ENCODE measurements around the gene PAPPA.

The PAPPA gene

DNA sequence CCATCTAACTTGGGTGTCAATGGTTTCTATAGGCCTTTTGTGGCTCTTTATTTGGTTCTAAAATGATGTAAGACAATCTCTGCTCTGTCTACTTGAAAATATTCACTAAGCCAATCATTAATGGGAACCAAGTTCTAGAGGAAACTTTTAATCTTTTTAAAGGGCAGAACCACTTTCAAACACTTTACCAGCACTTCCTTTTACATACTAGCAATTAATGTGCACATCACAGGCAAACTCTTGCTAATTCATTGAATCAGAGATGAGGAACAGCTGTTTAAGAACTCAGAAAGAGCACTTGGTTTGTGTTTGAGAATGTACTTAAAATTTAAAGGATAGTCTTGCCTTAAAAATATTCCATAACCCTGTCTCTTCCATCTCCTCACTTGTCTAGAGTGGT lies 83.4 kb downstream of the PAPPA start:
- no peak for DNase-seq

DNA sequence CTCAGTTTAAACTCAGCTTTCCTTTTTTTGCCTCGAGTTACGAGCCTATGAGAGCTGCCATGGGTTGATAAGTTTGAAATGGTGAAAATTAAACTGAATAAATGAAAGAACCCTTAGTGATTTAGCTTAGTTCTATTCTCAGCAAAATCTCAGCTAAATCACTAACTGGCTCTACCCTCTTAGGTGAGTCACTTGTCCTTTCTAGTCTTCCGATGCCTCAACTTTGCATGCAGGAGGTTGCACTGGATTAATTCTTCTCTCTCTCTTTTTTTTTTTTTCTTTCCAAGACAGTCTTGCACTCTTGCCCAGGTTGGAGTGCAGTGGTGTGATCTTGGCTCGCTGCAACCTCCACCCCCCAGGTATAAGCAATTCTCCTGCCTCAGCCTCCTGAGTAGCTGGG lies 83.9 kb downstream of the PAPPA start:
- DNase-seq: no peak

DNA sequence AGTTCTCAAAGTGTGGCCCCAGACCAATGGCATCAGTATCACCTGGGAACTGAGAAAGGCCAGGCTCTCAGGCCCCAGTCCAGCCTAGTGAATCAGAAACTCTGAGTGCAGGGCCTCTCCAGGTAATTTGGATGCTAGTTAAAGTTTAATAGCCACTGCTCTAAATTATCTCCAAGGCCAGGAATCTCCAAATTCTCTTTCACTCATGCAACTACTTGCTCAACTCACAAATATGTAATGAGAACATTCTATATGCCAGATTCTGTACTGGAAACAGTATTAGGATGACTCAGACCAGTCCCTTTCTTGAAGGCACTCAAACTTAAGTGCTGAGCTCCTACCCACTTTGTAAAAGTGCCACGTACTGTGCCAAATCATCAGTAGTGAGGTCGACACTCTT lies 84.6 kb downstream of the PAPPA start:
- DNase-seq: no peak

DNA sequence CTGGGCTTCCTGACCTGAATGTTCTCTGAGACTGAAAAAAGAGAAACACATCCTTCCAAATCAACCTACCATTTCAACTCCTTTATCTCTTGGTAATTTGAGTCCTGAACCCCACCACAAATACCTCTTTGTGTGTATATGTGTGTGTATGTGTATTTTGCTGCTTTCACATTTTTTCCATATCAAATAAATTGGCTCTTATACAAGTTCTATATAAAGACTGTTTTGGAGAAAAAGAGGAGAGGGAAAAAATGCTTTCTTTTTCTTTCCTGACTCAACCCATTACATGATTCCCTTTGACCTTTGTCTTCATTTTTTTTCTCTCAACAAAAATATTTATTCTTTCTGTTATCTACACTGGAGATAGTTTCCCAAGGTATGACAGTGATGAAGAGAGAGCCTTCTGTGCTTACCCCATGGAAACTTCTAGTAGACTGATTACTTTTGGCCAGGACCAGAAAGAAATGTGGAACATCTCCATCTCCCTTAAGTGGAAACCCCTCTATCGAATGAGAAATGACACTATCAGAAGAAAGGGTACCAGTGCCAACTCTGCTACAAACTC lies 85.3 kb downstream of the PAPPA start:
- DNase-seq: no peak

GRCh38 chr9:116243708-116244107 lies 90.1 kb downstream of the PAPPA start:
- no peak for DNase-seq

DNA sequence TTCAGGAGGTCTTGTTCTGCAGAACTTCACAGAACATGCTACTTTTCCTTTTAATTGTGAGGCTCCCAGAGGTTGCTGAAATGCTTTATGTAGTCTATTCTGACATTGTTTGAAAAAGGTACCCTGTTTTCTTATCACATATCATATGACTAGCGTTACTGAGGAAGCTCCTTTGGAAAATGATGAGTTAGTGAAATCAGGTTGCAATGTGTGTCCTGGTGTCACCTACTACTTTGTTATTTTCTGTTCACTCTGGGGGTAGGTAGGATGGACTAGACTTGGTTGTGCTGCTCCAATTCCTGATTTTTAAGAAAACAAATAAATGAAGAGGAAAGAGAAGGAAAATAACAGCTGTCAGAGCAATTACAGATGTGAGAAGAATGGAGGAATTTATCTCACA lies 93.7 kb downstream of the PAPPA start:
- DNase-seq: no peak

DNA sequence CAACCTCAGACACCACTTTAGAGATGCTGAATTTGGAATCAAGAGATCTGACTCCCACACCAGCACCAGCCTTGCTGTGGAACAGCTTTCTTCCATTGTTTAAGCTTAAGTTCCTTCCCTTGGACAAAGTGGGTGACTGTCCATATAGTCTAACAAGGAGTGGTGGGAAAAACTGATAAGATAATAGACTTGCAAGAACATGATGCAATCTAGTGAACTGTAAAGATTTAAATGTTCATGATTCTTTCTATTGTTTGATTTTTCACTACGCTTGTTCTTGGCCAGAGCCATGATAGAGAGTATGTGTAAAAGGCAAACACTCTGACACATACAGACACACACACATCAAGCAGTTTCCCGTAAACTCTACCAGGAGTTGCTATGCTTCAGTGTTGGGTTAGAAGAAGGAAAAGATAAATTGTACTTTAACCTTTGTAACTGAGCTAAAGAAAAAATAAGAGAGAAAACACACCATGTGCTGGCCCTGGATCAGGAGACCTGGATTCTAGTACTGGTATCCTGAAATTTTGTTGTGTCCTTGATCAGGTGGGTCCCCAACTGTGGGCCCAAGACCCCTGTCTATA lies 94.3 kb downstream of the PAPPA start:
- no peak for DNase-seq

GRCh38 chr9:116250891-116251290 lies 97.3 kb downstream of the PAPPA start:
- DNase-seq: no peak

DNA sequence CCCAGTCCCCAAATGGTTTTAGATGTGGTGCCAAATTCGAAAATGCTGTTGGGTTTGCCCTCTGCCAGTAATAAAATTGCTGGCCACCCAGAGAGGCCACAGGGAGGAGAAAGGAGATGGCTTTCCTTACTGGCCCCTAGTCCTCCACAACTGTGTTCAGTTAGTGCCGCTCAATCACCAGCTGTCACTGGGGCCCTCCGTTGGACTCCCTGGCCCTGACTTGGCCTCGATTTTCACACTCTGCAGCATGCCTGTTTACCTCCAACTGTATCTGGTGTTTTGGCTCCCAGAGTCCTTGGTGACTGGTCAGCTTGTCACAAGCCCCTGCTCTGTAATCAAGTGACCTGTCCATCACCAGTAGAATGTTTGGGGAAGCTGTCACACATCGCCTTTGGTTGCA lies 97.8 kb downstream of the PAPPA start:
- no peak for DNase-seq

GRCh38 chr9:116260531-116260930 lies 106.9 kb downstream of the PAPPA start:
- no peak for DNase-seq

GRCh38 chr9:116262448-116262847 lies 108.9 kb downstream of the PAPPA start:
- DNase-seq: no peak

GRCh38 chr9:116264361-116264760 lies 110.8 kb downstream of the PAPPA start:
- DNase-seq: no peak

GRCh38 chr9:116267021-116267420 lies 113.4 kb downstream of the PAPPA start:
- DNase-seq: no peak

DNA sequence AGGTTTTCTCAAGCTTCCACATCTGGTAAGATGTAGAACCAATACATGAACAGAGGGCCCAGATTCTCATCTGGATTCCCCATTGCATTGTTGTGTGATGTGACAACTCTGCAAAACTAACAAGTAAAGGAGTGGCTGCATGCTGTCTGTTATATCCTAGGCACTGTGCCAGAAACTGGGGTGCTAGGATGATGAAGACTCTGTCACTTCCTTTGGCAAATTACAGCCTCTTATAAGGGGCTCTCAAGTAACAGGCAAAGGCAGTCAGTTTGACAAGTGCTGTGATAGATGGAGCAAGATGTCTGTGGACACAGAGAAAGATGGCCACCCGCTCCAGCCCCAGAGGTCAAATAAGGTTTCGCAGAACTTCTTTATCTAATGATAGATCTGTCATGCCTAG lies 115.7 kb downstream of the PAPPA start:
- DNase-seq: no peak

DNA sequence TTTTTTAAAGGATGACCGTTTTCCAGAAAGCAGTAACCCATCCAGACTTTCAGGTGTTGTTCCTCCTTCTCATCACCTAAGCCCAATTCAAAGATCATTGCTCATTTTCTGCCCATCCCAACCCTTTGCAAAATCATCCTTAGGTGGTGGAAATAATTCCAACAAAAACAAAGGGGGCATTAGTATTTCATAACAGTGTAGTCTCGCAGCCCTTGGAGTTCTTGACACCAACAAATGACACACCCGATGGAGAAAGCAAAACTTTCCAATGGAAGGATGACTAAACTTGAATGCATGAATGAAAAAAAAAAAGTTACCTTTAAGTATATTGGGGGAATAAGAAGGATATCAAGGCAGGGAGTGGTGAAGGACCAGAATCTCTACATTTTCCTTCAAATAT lies 117.0 kb downstream of the PAPPA start:
- DNase-seq: no peak

DNA sequence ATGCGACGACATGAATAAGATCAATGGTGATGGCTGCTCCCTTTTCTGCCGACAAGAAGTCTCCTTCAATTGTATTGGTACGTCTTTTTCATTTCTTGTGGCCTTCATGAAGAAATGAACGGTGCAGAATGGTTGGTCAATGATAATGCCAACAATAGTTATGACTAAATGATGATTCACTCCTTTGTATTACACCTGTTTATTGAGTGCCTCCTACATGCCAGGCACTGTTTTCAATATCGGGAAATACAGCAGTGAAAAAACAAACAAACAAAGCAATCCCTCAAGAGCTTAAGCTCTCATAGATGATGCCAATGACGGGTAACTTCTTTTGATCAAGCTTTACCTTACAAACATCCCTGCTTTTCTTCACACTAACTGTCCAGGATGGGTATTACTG lies 117.7 kb downstream of the PAPPA start:
- DNase-seq: no peak

- no peak for DNase-seq
Observed at GRCh38 chr9:116271991-116272390, 118.4 kb downstream of the PAPPA start.

DNA sequence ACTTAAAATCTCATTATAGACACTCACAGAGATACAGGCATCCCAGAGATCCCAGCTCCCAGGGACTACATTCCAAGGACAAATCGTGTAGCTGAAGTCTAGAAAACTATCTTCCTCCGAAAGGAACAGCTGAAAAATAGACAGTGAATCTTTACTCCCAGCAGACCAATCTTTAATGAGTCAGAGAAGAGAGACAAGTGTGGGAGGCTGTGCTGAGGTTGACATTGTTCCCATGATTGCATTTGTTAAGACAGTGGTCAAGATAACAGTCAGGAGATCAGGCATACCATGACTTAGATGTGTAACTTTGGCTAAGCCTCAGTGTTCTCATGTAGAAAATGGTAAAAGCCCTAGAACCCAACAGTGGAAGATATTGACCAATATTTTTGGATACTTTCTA lies 120.7 kb downstream of the PAPPA start:
- no peak for DNase-seq

DNA sequence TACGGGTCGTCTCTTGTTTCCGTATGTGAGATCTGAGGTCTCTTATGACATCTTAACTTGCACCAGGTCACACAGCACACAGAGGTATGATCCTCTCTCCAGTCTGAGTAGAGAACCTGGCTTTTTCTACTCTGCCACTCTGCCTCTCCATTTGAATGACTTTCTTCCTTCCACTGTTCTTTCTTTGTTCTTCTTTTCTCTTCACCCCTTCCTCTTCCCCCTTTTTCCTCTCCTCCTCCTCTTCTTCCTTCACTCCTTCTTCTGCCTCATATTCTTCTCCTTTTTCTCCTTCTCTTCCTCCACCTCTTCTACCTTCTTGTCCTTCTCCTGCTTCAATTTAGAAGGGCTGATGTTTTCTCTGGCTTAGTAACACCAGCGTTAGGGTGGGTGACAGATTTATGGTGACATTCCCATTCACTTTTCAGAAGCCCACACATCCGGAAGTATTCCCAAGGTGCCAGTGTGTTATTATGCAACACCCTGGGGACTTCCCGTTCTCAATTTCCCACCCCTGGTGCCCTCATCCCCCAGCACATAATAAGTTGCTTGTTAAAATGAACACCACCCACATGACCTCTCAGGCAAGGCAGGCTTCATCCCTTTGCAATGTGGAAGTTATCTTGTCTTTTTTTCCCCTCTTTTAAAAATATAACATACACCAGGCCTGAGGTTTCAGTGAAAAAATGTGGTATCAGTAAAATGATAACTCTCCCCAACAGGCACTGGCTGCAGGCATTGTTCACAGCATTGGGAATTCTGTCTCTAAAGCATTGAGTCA lies 122.0 kb downstream of the PAPPA start:
- DNase-seq: no peak

DNA sequence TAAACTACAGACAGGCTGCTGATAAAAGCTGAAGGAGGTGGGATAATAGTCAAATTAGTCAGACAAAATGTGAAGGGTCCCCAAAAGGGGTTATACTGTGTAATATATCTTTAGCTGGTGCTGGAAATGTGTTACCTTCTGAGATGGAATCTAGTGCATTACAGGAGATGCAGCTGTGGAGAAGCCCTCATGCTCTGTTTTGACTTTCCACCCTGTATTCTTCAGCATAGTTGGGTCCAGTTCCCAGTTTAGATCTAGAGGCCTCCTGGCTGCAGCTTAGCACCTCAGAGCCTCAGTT lies 122.6 kb downstream of the PAPPA start:
- no peak for DNase-seq

DNA sequence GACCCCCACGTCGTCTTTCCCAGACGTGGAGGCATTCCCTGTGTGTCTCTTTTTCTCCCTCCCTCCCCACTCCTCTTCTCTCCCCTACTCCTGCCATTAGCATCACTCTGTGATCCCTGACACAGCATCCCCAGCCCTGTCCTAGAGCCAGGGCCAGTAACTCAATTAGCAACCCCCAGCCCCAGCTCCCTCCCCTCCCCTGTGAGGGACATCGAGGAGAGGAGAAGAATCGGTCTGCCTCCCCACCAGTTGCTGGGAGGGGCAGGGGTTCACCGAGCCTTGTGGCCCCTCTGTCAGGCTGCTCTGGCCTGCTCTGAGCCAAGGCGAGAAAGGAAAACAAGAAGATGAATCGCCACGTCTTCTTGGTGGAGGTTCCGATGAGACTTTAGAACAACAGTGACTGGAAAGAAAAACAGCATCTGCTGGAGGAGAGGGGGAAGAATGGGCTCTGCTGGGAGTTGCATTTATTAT lies 123.1 kb downstream of the PAPPA start:
- no peak for DNase-seq

DNA sequence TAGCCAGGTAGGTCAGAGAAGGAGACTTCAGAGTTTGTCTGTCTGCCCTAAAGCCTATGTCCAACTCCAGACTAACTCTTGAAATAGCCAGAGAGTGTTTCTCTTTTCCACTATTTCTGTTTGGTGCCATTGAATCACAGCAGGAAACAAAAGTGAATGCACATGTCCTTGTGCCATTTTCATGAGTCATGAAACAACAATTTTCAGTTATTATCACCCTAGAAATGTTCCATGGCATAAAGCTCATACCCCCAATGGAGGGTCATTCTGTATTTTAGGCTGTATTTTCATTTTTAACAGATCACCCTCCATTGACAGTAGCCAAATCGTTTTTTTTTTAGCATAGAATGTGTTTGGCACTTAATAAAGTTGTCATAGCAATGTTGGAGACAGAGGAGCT lies 124.7 kb downstream of the PAPPA start:
- DNase-seq: no peak

GRCh38 chr9:116279230-116279629 lies 125.6 kb downstream of the PAPPA start:
- no peak for DNase-seq

- DNase-seq: no peak
Observed at GRCh38 chr9:116280529-116280928, 126.9 kb downstream of the PAPPA start.

DNA sequence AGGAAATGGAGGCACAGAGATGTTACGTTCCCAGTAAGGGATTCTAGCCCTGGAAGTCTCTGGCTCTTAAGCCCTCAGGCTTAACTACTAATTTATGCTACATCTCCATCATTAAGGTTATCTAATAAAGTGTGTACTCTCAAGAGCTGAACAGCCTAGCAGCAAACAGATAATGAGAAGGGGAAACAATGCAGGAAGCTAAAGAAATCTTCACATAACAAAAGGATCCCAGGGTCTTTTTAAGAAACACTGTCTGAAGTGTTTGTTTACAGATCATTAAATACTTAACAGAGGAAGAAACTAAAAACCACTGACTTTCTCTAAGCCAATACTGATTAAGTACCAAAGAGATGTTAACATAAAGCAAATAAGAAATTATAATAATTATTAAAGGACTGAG lies 129.0 kb downstream of the PAPPA start:
- no peak for DNase-seq
